NCI-H526 treated with DMSO at 0.1 percent for 48 hours (cell line): ENCODE data around the gene ITPR1.

Experiments used
- DNase-seq: peaks from one replicate; lab custom pipeline; 2025; lab: John Stamatoyannopoulos, UW

The ITPR1 gene

GRCh38 chr3:4782095-4782494 lies 288.9 kb downstream of the ITPR1 start:
- no peak for DNase-seq

DNA sequence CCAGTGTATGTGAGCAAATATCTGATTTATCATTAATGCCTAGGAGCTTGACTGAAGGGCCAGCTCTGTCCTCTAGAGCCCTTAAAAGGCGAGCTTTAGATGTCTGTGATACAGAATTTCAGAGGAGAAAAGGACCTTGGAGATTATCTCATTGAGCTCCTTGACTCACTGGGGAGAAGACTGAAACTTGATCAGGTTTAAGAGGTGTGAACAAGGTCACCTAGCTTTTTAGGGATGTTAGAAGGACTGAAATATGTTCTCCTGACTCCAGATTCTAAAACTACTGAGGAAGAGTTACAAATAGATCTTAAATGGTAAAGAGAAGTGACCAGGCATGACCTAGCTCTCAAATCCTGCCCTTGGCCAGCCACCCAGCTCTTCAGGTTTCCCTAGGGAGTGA lies 292.4 kb downstream of the ITPR1 start:
- no peak for DNase-seq

GRCh38 chr3:4786431-4786830 lies 293.3 kb downstream of the ITPR1 start:
- no peak for DNase-seq

GRCh38 chr3:4791358-4791757 lies 298.2 kb downstream of the ITPR1 start:
- DNase-seq, result no peak

- DNase-seq, result no peak
Measured at GRCh38 chr3:4793311-4793710, 300.2 kb downstream of the ITPR1 start.

GRCh38 chr3:4794331-4794730 lies 301.2 kb downstream of the ITPR1 start:
- DNase-seq, result no peak

- no peak for DNase-seq
Measured at GRCh38 chr3:4794798-4795197, 301.6 kb downstream of the ITPR1 start.

DNA sequence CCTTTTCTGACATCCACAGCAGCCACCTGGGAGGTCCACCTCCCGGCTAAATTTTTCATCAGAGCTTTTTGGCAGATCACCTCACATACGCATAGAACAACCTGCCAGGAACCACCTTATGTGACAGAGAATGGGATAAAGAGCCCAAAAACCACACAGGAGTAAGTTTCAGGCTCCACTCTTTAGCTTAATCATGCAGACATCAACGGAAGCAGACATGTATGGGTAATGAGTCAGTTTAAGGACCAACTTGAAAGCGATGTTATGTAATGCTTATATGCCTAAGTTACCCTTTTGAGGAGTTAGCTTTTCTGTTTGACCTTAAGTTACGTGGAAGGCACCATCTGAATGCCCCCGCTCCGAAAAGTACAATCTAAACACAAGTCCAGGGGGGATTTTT lies 302.8 kb downstream of the ITPR1 start:
- DNase-seq, result no peak

DNA sequence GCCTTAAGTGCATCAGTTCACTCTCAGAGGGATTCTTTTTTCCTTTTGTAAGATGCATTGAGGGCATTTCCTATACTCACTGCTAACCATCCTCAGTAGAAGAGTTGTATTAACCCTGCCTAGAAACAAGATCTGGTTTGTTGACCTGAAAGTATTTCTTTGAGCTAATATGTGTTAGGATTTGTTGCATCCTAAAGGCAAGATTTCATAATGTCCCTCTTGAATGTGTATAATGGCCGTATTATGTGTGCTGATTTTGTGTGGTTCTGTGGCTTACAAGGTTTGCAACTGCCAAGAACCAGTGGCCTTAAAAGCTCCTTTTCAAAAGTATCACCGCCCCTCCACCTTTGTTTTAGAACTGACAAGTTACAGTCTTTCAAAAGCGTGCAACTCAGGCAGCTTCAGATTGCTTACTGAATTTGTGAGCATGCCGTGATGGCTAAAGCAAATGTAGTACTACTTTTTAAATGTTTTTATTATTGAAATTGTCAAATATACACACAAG lies 304.1 kb downstream of the ITPR1 start:
- no peak for DNase-seq

- DNase-seq, result no peak
Measured at GRCh38 chr3:4799266-4800256, 306.4 kb downstream of the ITPR1 start.

- no peak for DNase-seq
Measured at GRCh38 chr3:4800595-4800994, 307.4 kb downstream of the ITPR1 start.

GRCh38 chr3:4801892-4802291 lies 308.7 kb downstream of the ITPR1 start:
- DNase-seq, result no peak

GRCh38 chr3:4802903-4803302 lies 309.8 kb downstream of the ITPR1 start:
- DNase-seq, result no peak

- DNase-seq, result no peak
Measured at GRCh38 chr3:4804161-4805058, 311.3 kb downstream of the ITPR1 start.

GRCh38 chr3:4805662-4806061 lies 312.5 kb downstream of the ITPR1 start:
- DNase-seq, result no peak

DNA sequence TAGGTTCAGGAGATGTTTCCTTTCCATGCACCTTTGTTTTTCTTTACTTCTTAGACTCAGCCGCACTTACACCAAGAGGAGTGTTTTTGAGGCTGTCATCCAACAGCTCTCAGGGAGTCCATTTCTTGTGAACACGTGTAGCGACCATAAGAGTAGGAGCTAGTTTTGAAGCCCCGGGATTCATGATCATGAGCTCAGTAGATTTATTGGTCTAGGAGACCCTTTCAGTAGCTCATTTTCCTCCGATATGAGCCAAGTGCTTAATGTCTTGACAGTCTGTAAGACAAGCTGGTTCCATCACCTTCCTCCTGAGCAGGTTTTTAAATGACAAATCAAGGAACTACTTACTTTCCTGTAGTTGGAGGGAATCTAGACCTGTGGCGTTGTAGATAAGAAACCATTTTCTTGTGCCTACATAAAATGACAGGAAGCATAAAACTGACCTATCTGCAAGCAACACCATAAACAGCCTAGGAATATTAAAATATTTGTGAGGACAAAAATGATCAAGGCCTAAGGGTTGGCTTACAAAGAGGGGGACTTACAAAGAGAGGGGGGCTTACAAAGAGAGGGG lies 313.5 kb downstream of the ITPR1 start:
- no peak for DNase-seq

DNA sequence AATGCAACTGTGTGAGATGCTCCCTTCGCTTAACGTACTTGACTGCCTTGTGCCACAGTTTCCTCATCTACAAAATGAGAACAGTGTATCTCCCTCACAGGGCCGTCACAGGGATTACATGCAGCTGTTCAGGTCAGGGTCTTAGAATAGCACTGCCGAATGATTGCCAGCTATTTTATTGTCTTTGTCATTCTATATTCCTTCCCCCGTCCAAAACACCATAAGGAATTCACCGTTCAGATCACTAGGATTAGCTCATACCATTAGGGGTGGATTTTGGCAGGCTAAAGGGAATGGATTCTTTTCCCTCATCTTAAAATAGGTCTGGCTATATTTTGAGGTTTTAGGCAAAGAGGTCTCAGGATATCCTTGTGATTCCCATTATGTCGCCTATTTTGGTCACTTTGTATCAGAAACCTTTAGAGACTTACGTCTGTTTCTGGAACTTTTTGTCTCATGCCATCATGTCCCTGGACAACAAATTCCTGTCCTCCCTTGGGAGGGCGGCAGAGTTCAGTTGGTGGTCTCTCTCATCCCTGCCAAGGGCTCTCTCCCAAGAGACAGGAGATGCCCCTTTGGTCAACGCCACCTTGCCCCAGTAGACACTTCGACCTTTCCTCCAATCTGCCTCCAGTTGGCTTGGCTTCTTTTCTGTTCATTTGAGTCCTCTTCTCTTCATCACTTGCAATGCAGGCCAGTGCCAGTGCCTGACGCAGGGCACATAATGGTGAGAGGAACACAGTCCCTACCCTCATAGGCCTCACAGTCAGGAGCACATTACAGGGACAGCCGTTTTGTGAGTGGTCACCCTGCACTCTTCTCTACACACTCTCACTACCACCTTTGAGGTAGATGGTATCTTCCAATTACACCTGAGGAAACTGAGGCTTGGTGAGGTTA lies 314.5 kb downstream of the ITPR1 start:
- DNase-seq, result no peak

DNA sequence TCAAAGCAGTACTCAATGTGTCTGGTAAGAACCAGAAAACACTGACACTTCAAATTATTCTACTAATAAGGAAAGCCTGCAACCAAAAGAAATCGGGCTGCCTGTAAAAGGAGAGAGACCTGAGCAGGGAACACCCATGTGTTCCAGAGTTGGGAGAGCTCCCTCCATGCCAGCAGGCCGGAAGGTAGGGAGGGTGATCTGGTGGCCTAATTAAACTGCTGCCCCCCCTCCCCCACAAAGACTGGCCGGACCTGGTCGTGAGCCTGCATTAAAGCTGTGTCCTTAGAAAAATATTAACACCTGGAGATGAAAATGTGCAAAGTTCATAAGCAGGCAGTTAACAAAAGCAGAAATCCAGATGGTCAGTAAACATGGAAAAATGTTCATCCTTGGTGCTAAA lies 315.5 kb downstream of the ITPR1 start:
- no peak for DNase-seq

GRCh38 chr3:4809922-4810321 lies 316.8 kb downstream of the ITPR1 start:
- no peak for DNase-seq

DNA sequence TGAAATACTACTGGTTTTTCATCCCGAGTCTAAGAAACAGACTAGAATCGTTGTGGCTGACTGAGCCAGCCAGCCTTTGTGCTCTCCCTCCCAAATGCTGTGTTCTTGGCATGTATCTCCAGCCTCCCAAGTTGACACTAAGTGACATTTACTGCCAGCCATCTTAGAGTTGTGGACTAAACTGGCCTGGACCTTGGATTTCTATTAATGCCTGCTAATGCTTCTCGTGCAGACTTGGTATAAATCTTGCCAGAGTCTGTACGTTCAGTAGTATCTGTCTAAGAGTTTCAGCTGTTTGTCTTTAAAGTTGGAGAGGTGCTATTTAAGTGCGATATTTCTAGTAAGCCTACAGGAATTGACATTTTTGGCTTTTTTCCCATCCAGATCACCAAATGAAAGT lies 319.4 kb downstream of the ITPR1 start:
- DNase-seq, result no peak

- DNase-seq, result no peak
Measured at GRCh38 chr3:4813909-4814304, 320.8 kb downstream of the ITPR1 start.
